NT2/D1 (cell line): ENCODE results near the gene C1GALT1.

Experiments used
- SUZ12 ChIP-seq: IDR thresholded peaks from 2 replicates; pipeline ENCODE4 v1.6.1; 2011; ENCODE audit not compliant: insufficient read length, insufficient read depth; ENCODE audit errors: extremely low read depth
- YY1 ChIP-seq: IDR thresholded peaks from 2 replicates; pipeline ENCODE4 v1.6.1; 2011; ENCODE audit not compliant: insufficient read length, insufficient read depth
- ZNF274 ChIP-seq: IDR thresholded peaks from 2 replicates; pipeline ENCODE4 v1.6.1; 2011; ENCODE audit warnings: mild to moderate bottlenecking, low read depth, low read length

- no peak for TF ChIP-seq SUZ12
- TF ChIP-seq ZNF274 = no peak
- TF ChIP-seq YY1 = no peak
These were observed 5.7 kb downstream of the C1GALT1 start for GRCh38 chr7:7188091-7188490.
